Prostate gland (tissue), 2 donors: ENCODE results near the gene SCGB1A1. TPM values are rescaled to one million over a fixed set of nuclear protein-coding genes. Genes with fewer than 3 reads are reported as not detected.

Experiments
- DNase-seq: peaks from one replicate; pipeline ENCODE4 v3.0.0-alpha.2; 2019; ENCODE audit warnings: low spot score
- H3K27ac ChIP-seq, 2 donors: fragments of 200-600 bp; sonication (generic); 2 replicates each; pipeline ENCODE4 v1.5.1; 2017 to 2019
- H3K27me3 ChIP-seq: fragments of 200-600 bp; sonication (generic); replicated peaks from 2 replicates; pipeline ENCODE4 v1.5.1; 2019; ENCODE audit not compliant: insufficient read depth
- H3K36me3 ChIP-seq, 2 donors: fragments of 200-600 bp; sonication (generic); 1 replicate in 1 of 2; 2 replicates in 1 of 2; pipeline versions ENCODE4 v1.5.1 to v1.8.1; 2017 to 2019
- H3K4me1 ChIP-seq: fragments of 200-600 bp; sonication (generic); replicated peaks from 2 replicates; pipeline ENCODE4 v1.5.1; 2019
- H3K4me3 ChIP-seq, 2 donors: fragments of 200-600 bp; sonication (generic); 2 replicates each; pipeline ENCODE4 v1.5.1; 2017 to 2019
- H3K9me3 ChIP-seq: fragments of 200-600 bp; sonication (generic); 2 replicates; pipeline ENCODE4 v1.5.1; 2017
- POLR2A ChIP-seq: fragments of 450-650 bp; IDR thresholded peaks from one replicate; pipeline ENCODE4 v1.6.1; 2016; ENCODE audit warnings: antibody characterized with exemption, mild to moderate bottlenecking
- POLR2AphosphoS5 ChIP-seq: sonication (generic); formaldehyde crosslinking; IDR thresholded peaks from one replicate; pipeline ENCODE4 v1.6.1; 2017; ENCODE audit warnings: antibody characterized with exemption
- WGBS: methylation state at CpG from one replicate; pipeline ENCODE4 v1.1.5; 2018; 5-methylcytosine and 5-hydroxymethylcytosine counted together
- intact Hi-C: fragments of 100-400 bp; cut with DNase I; formaldehyde crosslinking; loops from one replicate; pipeline ENCODE4 v1.14.2; 2022
- total RNA-seq, 2 donors: library from RNA; depleted of rRNA; stranded (reverse); fragments of >200 nt; gene quantifications; one replicate each; pipeline ENCODE4 v1.1.0, GENCODE V29; 2016
- TF ChIP-seq, protein P1 (sequence below), 4 experiments: fragments of 200-600 bp in 2 of 4; fragments of 450-650 bp in 2 of 4; sonication (generic) in 2 of 4; IDR thresholded peaks; 1 replicate in 3 of 4; 2 replicates in 1 of 4; pipeline ENCODE4 v1.5.1; 2016 to 2019; ENCODE audit warnings: antibody characterized with exemption in 4 of 4, mild to moderate bottlenecking in 2 of 4, moderate library complexity in 2 of 4

SCGB1A1 gene
- total RNA-seq, 2 donors from 2014 or later: 6.8 to 203 TPM

DNA sequence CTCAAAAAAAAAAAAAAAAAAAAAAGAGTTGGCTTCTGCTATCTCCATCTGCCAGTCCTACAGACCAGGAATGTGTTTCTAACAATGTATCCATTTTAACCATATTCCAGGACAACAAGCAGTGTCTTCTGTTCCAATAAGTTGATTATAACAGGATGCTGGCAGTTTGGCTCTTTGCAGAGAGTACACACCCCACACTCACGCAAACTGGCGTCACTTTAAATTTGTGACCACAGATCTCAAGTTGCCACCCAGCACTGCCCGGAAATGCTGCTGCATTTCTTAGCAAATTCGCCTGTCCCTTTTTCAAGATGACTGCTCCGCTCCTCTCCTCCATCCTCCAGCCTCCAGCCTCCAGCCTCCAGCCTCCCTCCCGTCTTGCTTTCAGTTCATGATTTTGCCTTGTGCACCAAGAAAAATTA lies 44.3 kb downstream of the SCGB1A1 start:
- intact Hi-C loops: no loop called here
- H3K36me3 ChIP-seq: no peaks in the 10 kb centered on the region
- H3K4me1 ChIP-seq: no peaks in the 10 kb centered on the region
- TF ChIP-seq, protein P1, sequence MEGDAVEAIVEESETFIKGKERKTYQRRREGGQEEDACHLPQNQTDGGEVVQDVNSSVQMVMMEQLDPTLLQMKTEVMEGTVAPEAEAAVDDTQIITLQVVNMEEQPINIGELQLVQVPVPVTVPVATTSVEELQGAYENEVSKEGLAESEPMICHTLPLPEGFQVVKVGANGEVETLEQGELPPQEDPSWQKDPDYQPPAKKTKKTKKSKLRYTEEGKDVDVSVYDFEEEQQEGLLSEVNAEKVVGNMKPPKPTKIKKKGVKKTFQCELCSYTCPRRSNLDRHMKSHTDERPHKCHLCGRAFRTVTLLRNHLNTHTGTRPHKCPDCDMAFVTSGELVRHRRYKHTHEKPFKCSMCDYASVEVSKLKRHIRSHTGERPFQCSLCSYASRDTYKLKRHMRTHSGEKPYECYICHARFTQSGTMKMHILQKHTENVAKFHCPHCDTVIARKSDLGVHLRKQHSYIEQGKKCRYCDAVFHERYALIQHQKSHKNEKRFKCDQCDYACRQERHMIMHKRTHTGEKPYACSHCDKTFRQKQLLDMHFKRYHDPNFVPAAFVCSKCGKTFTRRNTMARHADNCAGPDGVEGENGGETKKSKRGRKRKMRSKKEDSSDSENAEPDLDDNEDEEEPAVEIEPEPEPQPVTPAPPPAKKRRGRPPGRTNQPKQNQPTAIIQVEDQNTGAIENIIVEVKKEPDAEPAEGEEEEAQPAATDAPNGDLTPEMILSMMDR (IDR thresholded peaks at IDR 0.05): no peak
- TF ChIP-seq POLR2AphosphoS5 (no peak), POLR2A (no peak)
- no peaks in the 10 kb centered on the region for H3K27me3 ChIP-seq
- no peak overlapping the region for H3K27ac ChIP-seq
- H3K4me3 ChIP-seq: no peak overlapping the region
- no peaks in the 10 kb centered on the region for H3K9me3 ChIP-seq
- DNase-seq: no peak
- 91% methylated on average over 6 of the region's 6 CpGs for WGBS

DNA sequence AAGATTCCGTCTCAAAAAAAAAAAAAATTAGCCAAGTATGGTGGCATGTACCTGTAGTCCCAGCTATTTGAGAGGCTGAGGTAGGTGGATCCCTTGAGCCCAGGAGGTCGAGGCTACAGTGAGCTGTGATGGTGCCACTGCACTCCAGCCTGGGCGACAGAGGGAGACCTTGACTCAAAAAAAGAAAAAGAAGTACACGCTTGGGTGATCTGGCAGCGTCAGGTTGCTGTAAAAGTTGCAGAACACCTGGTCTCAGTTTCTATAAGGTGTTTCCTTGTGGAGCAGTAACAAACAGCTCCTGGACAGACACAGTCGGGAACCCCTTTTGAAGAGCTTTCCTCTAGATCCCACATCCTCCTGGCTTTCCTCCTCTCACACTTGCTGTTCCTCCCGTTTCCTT lies 45.8 kb downstream of the SCGB1A1 start:
- H3K4me3 ChIP-seq: no peak overlapping the region
- 75% methylated on average over 7 of the region's 7 CpGs for WGBS
- H3K4me1 ChIP-seq: no peaks in the 10 kb centered on the region
- TF ChIP-seq, protein P1 (IDR thresholded peaks at IDR 0.05): no peak
- no peak for TF ChIP-seq POLR2AphosphoS5
- no peak for DNase-seq
- no peak overlapping the region for H3K27ac ChIP-seq
- H3K9me3 ChIP-seq: no peaks in the 10 kb centered on the region
- intact Hi-C loops: no loop called here
- no peaks in the 10 kb centered on the region for H3K27me3 ChIP-seq
- H3K36me3 ChIP-seq: no peaks in the 10 kb centered on the region

DNA sequence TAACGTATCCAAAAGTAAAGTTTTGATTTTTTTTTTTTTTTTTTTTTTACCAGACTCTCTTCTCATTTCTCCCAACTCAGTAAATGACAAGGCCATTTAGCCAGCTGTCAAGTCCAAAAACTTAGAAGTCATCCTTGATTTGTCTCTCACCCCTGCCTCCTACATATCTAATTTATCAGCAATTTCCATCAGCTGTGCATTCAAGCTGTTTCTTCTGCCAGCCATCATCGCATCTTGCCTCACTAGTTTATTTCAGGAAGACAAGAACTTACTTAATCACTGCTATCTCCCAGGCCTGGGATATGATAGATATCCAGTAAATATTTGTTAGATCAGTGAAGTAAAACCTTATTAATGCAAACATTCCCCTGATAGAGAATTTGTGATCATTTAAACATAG lies 47.6 kb downstream of the SCGB1A1 start:
- no peak for TF ChIP-seq POLR2AphosphoS5
- TF ChIP-seq, protein P1 (IDR thresholded peaks at IDR 0.05): no peak
- no peak for TF ChIP-seq POLR2A
- DNase-seq: no peak
- intact Hi-C loops: no loop called here
- H3K4me3 ChIP-seq: no peak overlapping the region
- H3K9me3 ChIP-seq: no peaks in the 10 kb centered on the region
- no peaks in the 10 kb centered on the region for H3K27me3 ChIP-seq
- no peaks in the 10 kb centered on the region for H3K4me1 ChIP-seq
- H3K36me3 ChIP-seq: no peaks in the 10 kb centered on the region
- no peak overlapping the region for H3K27ac ChIP-seq
- WGBS: 90% methylated on average over 2 of the region's 2 CpGs

DNA sequence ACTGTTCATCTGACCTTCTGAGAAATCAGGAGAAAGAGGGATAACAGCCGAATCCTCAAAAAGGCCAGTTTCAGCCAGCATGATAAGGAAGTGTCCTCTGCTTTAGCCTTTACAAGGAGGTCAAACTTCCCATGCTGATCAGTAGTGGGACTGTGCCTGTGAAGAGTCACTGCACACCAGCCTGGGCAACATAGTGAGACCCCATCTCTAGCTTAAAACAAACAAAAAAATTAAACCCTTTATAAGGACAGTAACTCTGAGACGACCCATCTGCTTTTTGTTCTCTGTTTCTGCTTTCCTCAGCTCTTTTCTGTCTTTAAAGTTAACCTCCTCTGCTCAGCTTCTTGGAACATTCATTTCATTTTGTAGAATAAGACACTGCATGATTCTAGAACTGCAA lies 49.7 kb downstream of the SCGB1A1 start:
- DNase-seq: no peak
- WGBS: 74% methylated on average over 2 of the region's 2 CpGs
- no peaks in the 10 kb centered on the region for H3K27me3 ChIP-seq
- H3K4me3 ChIP-seq: no peak overlapping the region
- no peaks in the 10 kb centered on the region for H3K4me1 ChIP-seq
- no peak overlapping the region for H3K27ac ChIP-seq
- H3K36me3 ChIP-seq: no peaks in the 10 kb centered on the region
- intact Hi-C loops: no loop called here
- no peak for TF ChIP-seq POLR2AphosphoS5
- TF ChIP-seq POLR2A: no peak
- TF ChIP-seq, protein P1 (IDR thresholded peaks at IDR 0.05): no peak
- H3K9me3 ChIP-seq: no peaks in the 10 kb centered on the region

DNA sequence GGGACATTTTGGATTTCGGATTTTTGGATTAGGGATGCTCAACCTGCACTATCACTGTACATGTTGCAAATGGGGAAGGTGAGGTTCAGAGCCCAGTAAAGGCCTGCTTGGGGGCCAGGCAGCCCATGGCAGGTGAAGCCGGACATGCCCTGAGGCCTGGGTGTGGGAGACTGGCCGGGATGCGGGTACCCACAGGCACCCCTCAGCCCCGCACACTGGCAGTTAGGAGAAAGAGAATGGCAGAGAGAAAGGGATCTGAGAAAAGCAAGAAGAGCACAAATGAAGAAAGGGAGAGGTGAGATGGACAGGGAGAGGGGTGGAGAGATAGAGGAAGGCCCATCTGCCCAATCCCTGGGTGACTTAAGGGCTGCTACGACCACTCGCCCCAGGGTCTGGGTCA lies 52.8 kb downstream of the SCGB1A1 start:
- Histone ChIP-seq H3K27me3 (no peaks in the 10 kb centered on the region), H3K27ac (no peak overlapping the region), H3K4me3 (no peak overlapping the region), H3K9me3 (no peaks in the 10 kb centered on the region), H3K4me1 (no peaks in the 10 kb centered on the region), H3K36me3 (no peaks in the 10 kb centered on the region)
- WGBS: 97% methylated on average over 7 of the region's 7 CpGs
- no peak for DNase-seq
- intact Hi-C loops: no loop called here
- TF ChIP-seq POLR2AphosphoS5 (no peak), POLR2A (no peak)
- TF ChIP-seq, protein P1 (IDR thresholded peaks at IDR 0.05): no peak
